ENCODE measurements around the gene DNAJC15.

GRCh38 chr13:42992764-42993122 lies 30.6 kb upstream of the DNAJC15 start:
- TF ChIP-seq CTCF (IDR thresholded peaks at IDR 0.05) = no peak
- no peak for TF ChIP-seq POLR2AphosphoS5 (IDR thresholded peaks at IDR 0.05)
